Amygdala (tissue), 56 donors: ENCODE measurements around the gene RNF181.
"Not testable (repeated sequence)": the region's sequence is repeated elsewhere in the genome, so short reads cannot be mapped to it uniquely, and the experiment has no call there.

Experiments used
- DNase-seq, 56 donors: peaks; one replicate each; lab custom pipeline; 2025; lab: John Stamatoyannopoulos, UW

RNF181 gene

GRCh38 chr2:85593023-85593422 lies 2.5 kb upstream of the RNF181 start:
- no peak for DNase-seq

- no peak for DNase-seq
Observed at GRCh38 chr2:85594715-85595300, 737 bp upstream of the RNF181 start.

DNA sequence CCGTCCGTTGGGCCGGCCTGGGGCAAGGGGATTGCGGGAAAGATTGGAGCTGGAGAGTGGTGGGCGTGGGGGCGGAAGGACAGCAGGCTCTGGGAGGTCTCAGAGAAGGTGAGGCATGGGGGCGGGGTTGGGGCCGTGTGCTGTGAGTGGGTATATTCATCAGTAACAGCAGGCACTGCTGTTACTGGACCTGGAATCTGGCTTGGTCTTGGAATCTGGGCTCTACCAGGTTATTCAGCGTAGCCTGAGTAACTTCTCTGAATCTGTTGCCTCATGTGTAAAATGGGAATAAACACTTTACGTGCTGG lies 435 bp downstream of the RNF181 start:
- no peak for DNase-seq

GRCh38 chr2:85596486-85597143 lies 1.1 kb downstream of the RNF181 start:
- DNase-seq, result no peak

DNA sequence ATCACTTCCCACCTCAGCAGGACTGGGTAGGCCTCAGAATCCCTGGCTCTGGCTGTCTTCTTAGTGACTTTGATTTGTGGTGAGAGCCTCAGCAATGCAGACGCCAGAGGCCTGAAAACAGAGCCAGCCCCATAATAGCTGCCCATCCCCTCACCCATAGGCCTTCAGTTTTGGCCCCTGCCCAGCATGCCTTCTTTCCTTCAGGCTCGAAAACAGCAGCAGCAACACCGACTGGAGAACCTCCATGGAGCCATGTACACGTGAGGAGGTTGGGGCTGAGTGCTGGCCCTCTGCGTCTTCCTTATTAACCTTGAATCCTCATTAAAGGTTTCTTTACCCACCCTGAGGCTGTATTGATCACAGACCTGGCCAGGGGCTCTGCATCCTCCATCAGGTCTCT lies 1.7 kb downstream of the RNF181 start:
- no peak for DNase-seq

- no peak for DNase-seq
Observed at GRCh38 chr2:85598594-85599340, 3.2 kb downstream of the RNF181 start.

GRCh38 chr2:85599468-85600234 lies 4.1 kb downstream of the RNF181 start:
- DNase-seq, result no peak

- DNase-seq, result no peak
Observed at GRCh38 chr2:85600235-85600575, 4.7 kb downstream of the RNF181 start.

- DNase-seq, result no peak
Observed at GRCh38 chr2:85600951-85601770, 5.6 kb downstream of the RNF181 start.

GRCh38 chr2:85601771-85602475 lies 6.4 kb downstream of the RNF181 start:
- peak in 35 of 56 donors; percentile 24 to 87 (median 71) for DNase-seq

- DNase-seq, result peak; percentile 49 to 96 (median 85)
Observed at GRCh38 chr2:85602476-85603234, 7.1 kb downstream of the RNF181 start, which contains the start of gene TMEM150A. TMEM150A (minus strand) TSS chr2:85602698; CDS start chr2:85601948, 750 bp downstream.

DNA sequence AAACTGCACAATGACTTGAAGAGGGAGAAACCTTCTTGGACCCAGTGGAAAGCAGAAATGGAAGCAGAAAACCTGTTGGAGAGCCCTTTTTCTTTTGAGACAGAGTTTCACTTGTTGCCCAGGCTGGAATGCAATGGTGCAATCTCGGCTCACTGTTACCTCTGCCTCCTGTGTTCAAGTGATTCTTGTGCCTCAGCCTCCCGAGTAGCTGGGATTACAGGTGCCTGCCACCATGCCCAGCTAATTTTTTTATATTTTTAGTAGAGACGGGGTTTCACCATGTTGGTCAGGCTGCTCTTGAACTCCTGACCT lies 8.5 kb downstream of the RNF181 start:
- not testable (repeated sequence) for DNase-seq

DNA sequence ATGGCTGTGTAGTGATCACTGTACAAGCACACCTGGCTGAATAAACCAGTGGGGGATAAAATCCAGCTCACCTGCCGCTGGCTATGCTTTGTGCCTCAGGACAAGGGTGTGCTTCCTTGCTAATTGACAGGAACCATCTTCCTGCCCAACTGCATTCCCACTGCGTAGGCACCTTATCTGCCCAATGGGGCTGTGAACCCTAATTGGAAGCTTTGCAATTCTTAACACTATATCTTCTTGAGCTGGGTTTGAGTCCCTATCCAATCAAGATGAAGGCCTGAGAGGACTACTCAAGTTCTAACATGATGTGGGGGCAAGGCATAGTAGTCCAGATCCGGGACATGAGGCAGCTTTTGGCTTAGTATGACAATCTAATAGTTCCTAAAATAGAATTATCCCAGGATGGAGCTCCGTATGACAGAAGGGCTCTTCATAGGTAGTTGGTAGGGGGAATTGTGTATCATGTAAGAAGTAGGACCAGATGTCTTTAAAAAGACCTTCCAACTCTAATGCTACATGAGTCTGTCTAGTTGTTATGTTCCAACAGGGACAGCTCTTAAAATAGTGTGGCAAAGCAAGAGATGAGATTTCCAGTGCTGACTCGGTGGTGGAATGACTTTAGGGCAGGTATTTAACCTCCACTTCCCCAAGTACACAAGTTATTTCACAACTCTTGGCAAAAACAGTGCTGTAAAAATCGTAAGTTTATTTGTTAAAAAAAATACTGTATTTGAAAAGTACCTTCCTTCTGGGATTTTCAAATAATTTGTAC lies 9.2 kb downstream of the RNF181 start:
- no peak for DNase-seq

GRCh38 chr2:85605406-85606115 lies 10.0 kb downstream of the RNF181 start:
- DNase-seq, result peak in 2 of 56 donors; percentile 24 to 29

DNA sequence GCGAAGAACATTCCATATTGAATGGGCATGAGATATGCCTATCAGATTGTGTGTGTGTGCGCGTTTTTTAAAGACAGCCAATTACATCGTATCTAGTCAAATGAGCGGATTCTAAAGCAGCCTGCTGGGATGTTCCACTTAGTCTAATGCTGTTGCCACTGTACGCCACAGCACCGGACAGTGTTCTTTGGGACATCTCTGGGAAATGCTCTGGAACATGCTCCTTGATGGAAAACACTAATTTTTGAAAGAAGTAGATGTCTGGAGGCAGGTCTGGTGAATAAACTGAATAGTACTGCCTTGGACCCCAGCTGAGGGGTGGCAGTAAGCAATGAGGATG lies 10.5 kb downstream of the RNF181 start:
- no peak for DNase-seq

- DNase-seq, result no peak
Observed at GRCh38 chr2:85607268-85608215, 12.0 kb downstream of the RNF181 start.
